Motor neuron (in vitro differentiated cells): ENCODE data around the gene MAP3K4. TPM values are rescaled to one million over a fixed set of nuclear protein-coding genes. Genes with fewer than 3 reads are reported as not detected.

Experiments used
- ATAC-seq, 8 experiments: fragments of 200-7000 bp; cut with Tn5 transposase; replicated peaks in 6 of 8; 2 replicates each; pipeline ENCODE4 v1.8.0; 2021; ENCODE audit warnings: mild to moderate bottlenecking in 8 of 8, moderate library complexity in 8 of 8
- H3K27ac ChIP-seq, 2 donors: fragments of 250-450 bp; sonication (Bioruptor Pico); 2 replicates each; pipeline ENCODE4 v1.9.0; 2021; ENCODE audit warnings: antibody characterized with exemption in 2 of 2, mild to moderate bottlenecking in 2 of 2, moderate library complexity in 1 of 2
- H3K4me1 ChIP-seq, 2 donors: fragments of 250-450 bp; sonication (Bioruptor Pico); replicated peaks in 1 of 2; 2 replicates each; pipeline ENCODE4 v1.6.1; 2021; ENCODE audit warnings: antibody characterized with exemption in 2 of 2, mild to moderate bottlenecking in 2 of 2, moderate library complexity in 1 of 2
- H3K4me3 ChIP-seq, 5 donors: fragments of 250-450 bp; sonication (Bioruptor Pico); 2 replicates each; pipeline ENCODE4 v1.9.0; 2021; ENCODE audit warnings: antibody characterized with exemption in 5 of 5, mild to moderate bottlenecking in 5 of 5, moderate library complexity in 4 of 5
- WGBS, 10 experiments: fragments of 450-650 bp; shearing (Covaris generic); methylation state at CpG; one replicate each; pipeline ENCODE4 v1.0.0; 2022; 5-methylcytosine and 5-hydroxymethylcytosine counted together
- in situ Hi-C, 9 experiments: fragments of 400-800 bp; cut with MboI; loops; one replicate each; pipeline ENCODE4 v1.15.0; 2021; ENCODE audit warnings: low sequenced_read_pairs in 9 of 9, low pct_unique_long_range_greater_than_20kb in 2 of 9; ENCODE audit not compliant: unreplicated experiment in 9 of 9
- total RNA-seq, 8 experiments: library from RNA; unstranded; fragments of 300-600 nt; gene quantifications; 2 replicates each; pipeline versions ENCODE4 v1.2.3 to v1.2.4, GENCODE V29; 2022

The MAP3K4 gene
- total RNA-seq, 8 experiments from 2014 or later, result 12.0 to 37.3 (median 24.8) TPM

GRCh38 chr6:161091972-161092701 is 100.6 kb downstream of the MAP3K4 start:
- no peak for ATAC-seq
- no peak overlapping the region for H3K4me3 ChIP-seq
- H3K4me1 ChIP-seq, result peaks cover 0 to 6% of the 10 kb centered on the region in 2 donors
- H3K27ac ChIP-seq, result no peak overlapping the region
- 66 to 98% (median 90%) methylated on average over 3 to 6 of the region's 6 CpGs for WGBS, 10 experiments
- in situ Hi-C loops, result loop anchor here in 1 of 9 experiments (25.0 kb wide), 1 partner anchor 155 kb away; no protein-coding TSS in a partner anchor

GRCh38 chr6:161094955-161095354 is 103.4 kb downstream of the MAP3K4 start:
- Histone ChIP-seq H3K4me3 (no peak overlapping the region), H3K4me1 (peaks cover 0 to 6% of the 10 kb centered on the region in 2 donors), H3K27ac (no peak overlapping the region)
- in situ Hi-C loops, result loop anchor here in 1 of 9 experiments (25.0 kb wide), 1 partner anchor 158 kb away; no protein-coding TSS in a partner anchor
- peak in 5 of 8 experiments; percentile 36 to 63 (median 50) for ATAC-seq
- WGBS, 10 experiments, result 50 to 80% (median 66%) methylated on average over 1 to 5 of the region's 5 CpGs; no CpG with 5 or more reads in 1 of the 10 experiments

GRCh38 chr6:161095916-161096315 is 104.3 kb downstream of the MAP3K4 start:
- H3K4me1 ChIP-seq, result peaks cover 0 to 6% of the 10 kb centered on the region in 2 donors
- in situ Hi-C loops, result loop anchor here in 1 of 9 experiments (25.0 kb wide), 1 partner anchor 159 kb away; no protein-coding TSS in a partner anchor
- no peak overlapping the region for H3K27ac ChIP-seq
- no peak for ATAC-seq
- no peak overlapping the region for H3K4me3 ChIP-seq

GRCh38 chr6:161100072-161100471 is 108.5 kb downstream of the MAP3K4 start:
- Histone ChIP-seq H3K27ac (no peak overlapping the region), H3K4me3 (no peak overlapping the region), H3K4me1 (peaks cover 0 to under 1% of the 10 kb centered on the region in 2 donors)
- in situ Hi-C loops, result loop anchor here in 3 of 9 experiments (25.0 kb wide), 1 partner anchor 262 kb away; no protein-coding TSS in a partner anchor
- 80 to 100% (median 97%) methylated on average over 1 to 7 of the region's 8 CpGs; no CpG with 5 or more reads in 4 of the 10 experiments for WGBS, 10 experiments
- peak in 1 of 8 experiments; percentile 33 for ATAC-seq

DNA sequence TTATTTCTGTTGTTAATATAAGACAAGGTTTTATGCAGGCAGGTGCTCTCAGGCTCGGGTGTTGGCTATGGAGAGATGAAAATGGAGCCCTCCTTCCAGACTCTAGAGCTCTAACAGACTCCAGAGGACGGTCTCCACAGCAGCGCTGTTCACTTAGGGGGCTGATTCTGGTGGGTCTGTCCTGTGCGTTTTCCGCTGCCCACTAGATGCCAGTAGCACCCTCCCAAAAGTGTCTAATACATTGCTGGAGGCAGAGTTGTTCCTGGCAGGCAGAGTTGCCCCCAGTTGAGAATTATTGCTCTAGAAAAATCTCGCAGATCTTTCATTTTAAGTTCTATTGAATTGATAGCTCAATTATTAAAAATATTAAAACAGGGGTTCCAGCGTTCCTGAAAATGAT is 109.9 kb downstream of the MAP3K4 start:
- in situ Hi-C loops, result loop anchor here in 3 of 9 experiments (25.0 kb wide), 1 partner anchor 261 kb away; no protein-coding TSS in a partner anchor
- Histone ChIP-seq H3K4me1 (no peaks in the 10 kb centered on the region), H3K27ac (no peak overlapping the region), H3K4me3 (no peak overlapping the region)
- 62 to 100% (median 88%) methylated on average over 2 to 5 of the region's 7 CpGs; no CpG with 5 or more reads in 1 of the 10 experiments for WGBS, 10 experiments
- ATAC-seq, result peak in 6 of 8 experiments; percentile 34 to 78 (median 46)

GRCh38 chr6:161103475-161103874 is 111.9 kb downstream of the MAP3K4 start:
- Histone ChIP-seq H3K4me3 (no peak overlapping the region), H3K4me1 (no peaks in the 10 kb centered on the region), H3K27ac (no peak overlapping the region)
- WGBS, 10 experiments, result 63 to 100% (median 96%) methylated on average over 1 to 4 of the region's 4 CpGs; no CpG with 5 or more reads in 4 of the 10 experiments
- ATAC-seq, result no peak
- in situ Hi-C loops, result loop anchor here in 3 of 9 experiments (25.0 kb wide), 1 partner anchor 259 kb away; no protein-coding TSS in a partner anchor

DNA sequence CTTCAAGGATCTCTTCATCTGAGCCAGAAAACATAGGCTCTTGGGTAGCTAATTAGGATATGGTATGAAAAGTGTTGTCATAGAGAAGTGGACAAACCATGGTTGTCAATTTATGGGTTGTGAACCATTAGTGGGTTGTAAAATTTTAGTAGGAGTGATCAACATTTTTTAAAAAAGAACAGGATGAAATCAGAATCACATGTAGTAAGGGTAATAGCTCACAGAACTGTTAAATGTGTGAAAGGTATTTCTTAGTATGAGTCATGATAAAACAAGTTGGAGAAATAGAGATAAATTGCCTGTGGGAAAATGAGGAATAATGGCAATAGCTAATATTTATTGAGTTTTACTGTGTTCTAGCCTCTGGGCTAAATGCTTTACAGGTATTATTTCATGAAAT is 113.4 kb downstream of the MAP3K4 start:
- in situ Hi-C loops, result loop anchor here in 3 of 9 experiments (25.0 kb wide), 1 partner anchor 257 kb away; no protein-coding TSS in a partner anchor
- Histone ChIP-seq H3K4me1 (no peaks in the 10 kb centered on the region), H3K27ac (no peak overlapping the region), H3K4me3 (no peak overlapping the region)
- no peak for ATAC-seq

GRCh38 chr6:161105408-161105807 is 113.8 kb downstream of the MAP3K4 start:
- H3K4me3 ChIP-seq, result no peak overlapping the region
- in situ Hi-C loops, result loop anchor here in 3 of 9 experiments (25.0 kb wide), 1 partner anchor 257 kb away; no protein-coding TSS in a partner anchor
- no peak for ATAC-seq
- 71 to 100% (median 100%) methylated on average over 1 to 2 of the region's 2 CpGs; no CpG with 5 or more reads in 1 of the 10 experiments for WGBS, 10 experiments
- no peak overlapping the region for H3K27ac ChIP-seq
- no peaks in the 10 kb centered on the region for H3K4me1 ChIP-seq

DNA sequence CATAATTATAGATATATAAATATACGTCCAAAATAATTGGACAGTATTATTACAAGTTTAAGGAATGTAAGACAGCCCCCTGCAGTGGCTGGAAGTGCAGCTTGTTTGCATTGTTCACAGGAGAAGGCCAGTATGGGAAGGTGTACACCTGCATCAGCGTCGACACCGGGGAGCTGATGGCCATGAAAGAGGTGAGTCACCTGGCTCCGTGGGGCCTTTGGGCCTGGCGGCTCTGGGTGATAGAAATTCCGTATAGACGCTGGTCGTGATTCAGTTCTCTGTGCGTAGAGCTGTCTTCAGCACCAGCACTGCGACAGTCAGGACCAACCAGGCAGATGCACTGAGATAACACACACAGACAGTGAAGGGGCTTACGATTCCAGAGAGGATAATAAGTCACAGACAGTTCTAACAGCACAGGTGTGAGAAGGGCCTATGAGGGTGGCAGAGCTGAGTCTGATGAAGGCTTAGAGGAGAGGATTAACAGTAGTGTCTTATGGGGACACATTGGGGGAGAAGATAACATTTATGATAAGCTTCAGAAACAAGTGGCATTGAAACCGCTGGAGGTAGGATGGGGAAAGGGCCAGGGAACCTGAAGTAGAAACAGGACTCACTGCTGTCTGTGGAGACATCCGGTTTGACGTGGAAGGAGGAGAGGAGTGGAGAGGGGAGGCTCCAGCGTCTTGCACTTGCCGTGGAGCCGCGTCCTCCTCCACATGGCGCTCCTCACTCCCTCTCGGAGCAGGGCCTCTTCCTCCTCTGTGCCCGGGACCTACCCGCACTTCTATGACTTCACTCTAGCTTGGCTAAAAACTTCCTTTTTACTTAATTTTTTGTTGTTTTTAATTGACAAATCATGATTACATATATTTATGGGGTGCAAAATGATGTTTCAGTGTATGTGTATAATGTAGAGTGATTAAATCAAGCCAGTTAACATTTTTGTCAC is 116.5 kb downstream of the MAP3K4 start:
- in situ Hi-C loops, result loop anchor here in 3 of 9 experiments (25.0 kb wide), 1 partner anchor 254 kb away; no protein-coding TSS in a partner anchor
- ATAC-seq, result no peak
- WGBS, 10 experiments, result 83 to 100% (median 95%) methylated on average over 1 to 18 of the region's 23 CpGs; no CpG with 5 or more reads in 1 of the 10 experiments
- no peaks in the 10 kb centered on the region for H3K4me1 ChIP-seq
- no peak overlapping the region for H3K4me3 ChIP-seq
- H3K27ac ChIP-seq, result no peak overlapping the region

DNA sequence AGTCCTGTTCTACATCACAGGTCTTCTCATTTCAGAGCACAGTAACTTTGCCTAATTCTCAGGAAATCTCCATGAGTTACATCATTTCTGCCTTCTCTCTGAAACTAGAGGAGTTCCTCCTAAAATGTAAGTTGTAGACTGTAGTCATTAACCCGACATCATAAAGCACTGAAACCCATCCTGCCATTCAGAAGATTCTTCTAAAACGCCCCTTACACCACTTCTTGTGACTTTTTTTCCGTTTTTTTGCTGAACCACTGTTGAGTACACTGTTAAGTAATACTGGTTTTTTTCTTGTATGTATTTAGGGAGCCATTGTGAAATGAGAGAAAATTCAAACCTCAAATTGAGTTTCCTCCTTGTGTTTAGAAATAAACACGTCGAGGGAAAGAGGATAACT is 117.3 kb downstream of the MAP3K4 start:
- ATAC-seq, result no peak
- Histone ChIP-seq H3K27ac (no peak overlapping the region), H3K4me3 (no peak overlapping the region), H3K4me1 (no peaks in the 10 kb centered on the region)
- WGBS, 10 experiments, result 66 to 100% (median 94%) methylated on average over 2 to 5 of the region's 5 CpGs
- in situ Hi-C loops, result loop anchor here in 3 of 9 experiments (25.0 kb wide), 1 partner anchor 253 kb away; no protein-coding TSS in a partner anchor

- in situ Hi-C loops, result loop anchor here in 3 of 9 experiments (25.0 kb wide), 1 partner anchor 253 kb away; no protein-coding TSS in a partner anchor
- no peaks in the 10 kb centered on the region for H3K4me1 ChIP-seq
- ATAC-seq, result no peak
- no peak overlapping the region for H3K4me3 ChIP-seq
- 53 to 100% (median 83%) methylated on average over 1 to 4 of the region's 4 CpGs; no CpG with 5 or more reads in 4 of the 10 experiments for WGBS, 10 experiments
- no peak overlapping the region for H3K27ac ChIP-seq
Measured at GRCh38 chr6:161109366-161109765, 117.8 kb downstream of the MAP3K4 start.

DNA sequence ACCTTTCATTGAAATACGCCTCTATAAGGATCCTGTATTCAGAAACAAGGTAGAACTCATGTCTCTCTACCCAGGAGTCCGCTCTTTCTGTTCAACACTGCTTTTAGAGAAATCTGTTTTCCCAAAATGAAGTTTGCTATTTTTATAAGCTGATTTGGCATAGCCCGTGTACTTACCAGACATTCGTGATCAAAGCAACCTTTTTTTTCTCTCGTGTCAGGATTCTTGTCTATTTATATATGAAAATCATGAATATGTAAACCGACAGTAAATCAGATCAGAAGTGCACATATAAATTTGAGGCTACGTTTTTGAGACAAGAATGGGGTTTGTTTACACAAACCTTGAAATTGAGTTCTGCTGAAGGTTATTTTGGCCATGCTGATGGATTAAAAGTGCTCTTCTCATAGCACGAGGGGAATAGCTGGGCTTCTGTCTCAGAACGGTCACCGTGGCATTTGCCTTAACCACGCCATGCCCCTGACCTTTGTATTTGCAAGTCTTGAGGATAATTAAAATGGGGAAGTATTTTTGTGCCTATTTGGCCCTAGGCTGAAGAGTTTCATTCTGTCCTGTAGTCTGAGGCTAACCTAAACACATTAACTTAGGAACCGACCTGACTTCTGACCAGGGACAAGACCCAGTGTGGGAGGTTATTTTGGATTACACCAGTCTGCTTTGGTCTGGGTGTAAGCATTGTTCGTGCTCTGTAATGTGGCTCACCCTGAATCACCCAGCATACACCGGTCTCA is 118.6 kb downstream of the MAP3K4 start:
- no peak overlapping the region for H3K4me3 ChIP-seq
- no peaks in the 10 kb centered on the region for H3K4me1 ChIP-seq
- no peak for ATAC-seq
- in situ Hi-C loops, result loop anchor here in 3 of 9 experiments (25.0 kb wide), 1 partner anchor 252 kb away; no protein-coding TSS in a partner anchor
- no peak overlapping the region for H3K27ac ChIP-seq
- 53 to 100% (median 93%) methylated on average over 1 to 12 of the region's 14 CpGs for WGBS, 10 experiments
